Muscle of back (tissue), 11 donors: ENCODE data around the gene OTUB2. TPM values are rescaled to one million over a fixed set of nuclear protein-coding genes. Genes with fewer than 3 reads are reported as not detected.

ENCODE experiments used
- DNase-seq, 3 donors: peaks; one replicate each; pipeline versions ENCODE4 v3.0.0 to v3.0.0-alpha.2; 2013
- polyA plus RNA-seq, 10 donors: library from polyadenylated mRNA; unstranded; fragments of 120-200 nt; gene quantifications; one replicate each; pipeline ENCODE4 v1.2.1, GENCODE V29; 2013; ENCODE audit not compliant: insufficient read length in 10 of 10

Gene OTUB2
- polyA plus RNA-seq, 10 donors = 0.77 to 1.6 (median 1.0) TPM

DNA sequence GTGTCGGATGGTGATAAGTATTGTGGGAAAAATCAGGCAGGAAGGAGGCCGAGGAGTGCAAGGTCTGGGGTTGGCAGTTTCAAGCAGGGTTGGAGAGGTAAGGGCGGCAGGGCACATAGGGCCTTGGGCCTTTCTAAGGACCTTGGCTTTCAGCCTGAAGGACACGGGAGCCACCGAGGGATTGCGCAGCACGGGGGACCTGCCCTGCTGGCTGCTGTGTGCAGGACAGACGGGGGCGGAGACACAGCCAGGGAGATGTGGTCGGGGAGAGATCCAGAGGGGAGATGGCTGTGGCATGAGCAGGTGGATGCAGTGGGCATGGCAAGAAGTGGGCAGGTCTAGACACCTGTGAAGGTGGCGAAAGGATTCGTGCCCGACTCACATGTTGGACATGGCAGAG lies 14.7 kb downstream of the OTUB2 start:
- no peak for DNase-seq

DNA sequence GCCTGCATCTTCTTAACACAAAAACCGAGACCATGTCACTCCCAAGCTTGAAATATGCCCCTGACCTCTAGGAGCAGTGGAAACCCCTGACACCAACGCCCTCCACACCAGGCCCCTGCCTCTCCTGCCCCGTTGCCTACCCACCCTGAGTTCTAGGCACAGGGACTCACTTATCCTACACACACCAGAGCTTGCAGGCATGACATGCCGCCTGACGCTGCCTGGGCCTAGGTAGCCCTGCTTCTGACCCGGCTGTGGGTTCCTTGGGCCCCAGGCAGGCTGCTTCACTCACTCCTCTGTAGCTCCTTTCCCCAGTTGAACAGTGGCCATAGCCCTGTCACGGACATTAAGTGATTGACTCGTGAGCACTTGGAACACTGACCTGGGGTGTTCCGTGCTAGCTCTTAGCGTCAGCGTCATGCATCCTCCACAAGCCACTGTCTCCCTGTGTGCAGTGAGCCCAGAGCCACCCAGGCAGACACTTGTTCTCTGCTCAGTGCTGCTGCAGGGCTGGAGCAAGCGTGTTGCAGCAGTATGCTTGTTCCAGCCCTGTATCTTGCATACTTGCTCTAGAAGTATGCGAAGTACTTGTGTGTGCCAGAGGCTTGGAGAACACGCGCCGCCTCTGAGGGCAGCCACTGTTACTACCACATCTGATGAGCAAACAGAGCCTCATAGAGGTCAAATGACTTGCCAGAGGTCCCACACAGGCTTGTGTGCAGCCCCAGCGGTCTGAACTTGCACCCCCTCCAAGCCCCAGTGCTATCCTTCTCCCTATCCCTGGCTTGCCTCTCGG lies 15.6 kb downstream of the OTUB2 start:
- DNase-seq = peak in 2 of 3 donors; percentile 15 to 55

GRCh38 chr14:94042433-94043091 lies 16.4 kb downstream of the OTUB2 start:
- DNase-seq = peak in 1 of 3 donors; percentile 34

- no peak for DNase-seq
Observed at GRCh38 chr14:94043111-94043755, 17.1 kb downstream of the OTUB2 start.

DNA sequence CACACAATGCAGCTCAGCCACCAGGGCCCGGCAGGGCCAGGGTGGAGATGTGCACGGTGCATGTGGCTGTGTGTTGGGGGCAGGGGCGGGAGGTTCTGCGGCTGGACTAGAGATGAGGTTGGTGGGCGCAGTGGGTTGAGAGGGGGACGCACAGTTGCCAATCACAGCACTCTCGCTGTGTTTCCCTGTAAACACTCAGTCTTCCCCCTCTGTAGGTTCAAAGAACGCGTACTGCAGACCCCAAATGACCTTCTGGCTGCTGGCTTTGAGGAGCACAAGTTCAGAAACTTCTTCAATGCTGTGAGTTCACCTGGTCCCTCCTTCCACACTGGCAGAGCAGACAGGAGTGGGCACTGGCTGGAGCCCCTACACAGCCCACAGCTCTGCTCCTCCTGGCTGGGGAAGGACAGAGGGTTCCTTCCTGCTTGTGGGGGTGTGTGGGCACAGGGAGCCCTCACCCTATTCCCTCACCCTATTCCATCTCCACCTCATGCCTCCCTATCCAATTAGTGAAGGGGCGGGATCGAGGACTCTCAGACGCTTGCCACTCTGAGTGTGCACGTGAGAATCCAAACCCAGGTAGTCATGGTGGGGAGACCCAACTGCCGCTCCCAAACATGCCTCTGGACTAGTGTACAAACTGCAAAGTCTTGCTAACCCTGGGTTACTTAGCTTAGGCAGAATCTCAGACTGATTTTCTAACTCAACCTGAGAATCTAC lies 17.8 kb downstream of the OTUB2 start:
- no peak for DNase-seq

GRCh38 chr14:94044476-94045091 lies 18.4 kb downstream of the OTUB2 start:
- no peak for DNase-seq

DNA sequence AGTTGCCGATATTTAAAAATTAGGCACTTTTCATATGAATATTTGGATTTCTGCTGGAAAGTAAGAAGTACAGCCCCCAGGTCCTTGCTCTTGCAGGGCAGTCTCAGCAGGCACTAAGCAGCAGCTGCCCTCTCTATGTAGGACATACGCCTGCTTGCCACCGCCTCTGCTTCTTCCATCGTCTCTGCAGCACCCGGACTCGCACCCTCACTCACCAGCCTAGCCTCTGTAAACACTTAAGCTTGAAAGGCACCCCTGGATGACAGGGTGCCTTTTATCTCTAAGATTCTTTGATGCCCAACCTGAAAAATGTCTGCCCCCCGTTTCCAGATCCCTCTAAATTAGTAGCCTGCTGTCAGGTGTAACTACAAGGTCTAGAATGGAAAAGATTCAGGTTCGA lies 19.0 kb downstream of the OTUB2 start:
- no peak for DNase-seq

GRCh38 chr14:94045563-94046345 lies 19.6 kb downstream of the OTUB2 start:
- no peak for DNase-seq

DNA sequence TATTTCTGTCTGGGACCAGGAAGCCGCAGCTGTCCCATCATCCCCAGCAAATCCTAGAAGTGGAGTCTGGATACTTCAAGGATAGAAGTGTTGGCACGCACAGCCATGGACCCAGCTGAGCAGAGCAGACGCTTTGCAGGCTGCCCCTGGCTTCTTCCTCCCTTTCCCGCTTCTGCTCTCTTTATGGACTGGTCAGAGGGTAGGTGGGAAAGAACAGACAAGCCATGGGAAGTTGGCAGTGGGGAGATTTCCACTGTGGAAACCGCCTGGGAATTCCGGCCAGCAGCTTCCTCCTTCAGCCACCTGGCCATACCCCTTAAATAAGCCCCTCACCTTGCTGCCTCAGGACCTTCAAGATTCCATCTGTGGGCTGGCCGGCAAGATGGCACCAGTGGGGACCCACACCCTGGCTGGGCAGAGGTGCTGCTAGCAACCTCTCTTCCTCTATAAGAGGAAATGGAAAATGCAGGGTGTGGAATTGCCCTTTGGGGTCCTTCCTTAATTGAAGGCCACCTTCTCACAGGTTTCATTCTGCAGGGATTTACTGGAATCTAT lies 20.6 kb downstream of the OTUB2 start:
- no peak for DNase-seq

DNA sequence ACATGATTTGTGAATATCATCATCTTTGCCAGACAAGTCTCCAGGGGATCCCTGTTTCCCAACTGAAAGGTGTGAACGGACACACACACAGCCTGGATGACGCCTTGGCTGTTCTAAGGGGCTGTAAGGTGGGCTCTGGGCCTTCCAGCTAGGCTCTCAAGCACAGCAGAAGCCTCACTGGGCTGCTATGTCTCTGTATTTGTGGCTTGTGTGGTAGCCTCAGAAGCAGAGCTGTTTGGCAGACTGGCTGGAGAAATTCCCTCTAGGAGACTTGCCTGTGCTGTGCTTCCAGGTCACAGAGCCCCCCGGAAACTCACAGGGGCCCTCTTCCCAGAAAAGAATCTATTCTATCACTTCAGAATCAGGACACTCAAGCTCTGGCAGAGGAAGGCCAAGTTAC lies 21.4 kb downstream of the OTUB2 start:
- DNase-seq = no peak

- DNase-seq = no peak
Observed at GRCh38 chr14:94048691-94049624, 22.8 kb downstream of the OTUB2 start.

GRCh38 chr14:94049625-94050023 lies 23.5 kb downstream of the OTUB2 start:
- DNase-seq = no peak

- no peak for DNase-seq
Observed at GRCh38 chr14:94050231-94050880, 24.2 kb downstream of the OTUB2 start.

DNA sequence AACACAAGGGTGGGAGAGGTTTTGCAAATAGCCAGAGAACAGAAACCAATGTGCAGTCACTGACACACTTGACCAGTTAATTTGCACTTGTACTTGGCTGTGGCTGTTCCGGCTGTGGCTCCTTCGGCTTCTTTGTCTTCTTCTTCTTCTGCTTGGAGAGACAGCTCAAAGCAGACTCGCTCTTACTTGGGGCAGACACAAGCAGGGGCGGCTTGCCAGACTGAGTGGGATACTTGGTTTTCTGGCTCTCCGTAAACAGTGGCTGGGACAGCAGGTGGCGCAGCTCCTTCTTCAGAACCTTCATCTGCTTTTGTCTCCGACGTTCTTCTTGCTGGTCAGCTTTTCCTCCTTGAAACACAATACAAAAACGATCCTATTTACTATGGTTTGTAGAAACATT lies 25.0 kb downstream of the OTUB2 start:
- peak in 2 of 3 donors; percentile 41 to 68 for DNase-seq

DNA sequence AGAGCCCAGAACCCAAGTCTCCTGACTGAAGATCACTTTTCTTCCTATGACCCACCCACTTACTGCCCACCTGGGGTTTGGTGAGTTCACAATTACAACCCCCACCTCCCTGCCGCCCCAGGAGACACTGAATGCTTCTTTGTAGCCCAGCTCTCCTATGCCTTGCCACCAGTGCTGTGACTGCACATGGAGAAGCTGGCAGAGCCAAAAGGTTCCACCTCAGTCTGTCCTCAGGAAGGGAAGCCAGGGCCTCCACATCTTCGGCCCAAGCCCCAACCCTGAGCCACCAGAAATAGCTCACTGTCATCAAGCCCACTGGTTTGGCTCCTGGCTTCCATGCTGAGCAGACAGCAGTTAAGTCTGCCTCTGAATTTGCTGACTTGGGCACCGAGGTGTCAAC lies 25.6 kb downstream of the OTUB2 start:
- no peak for DNase-seq

DNA sequence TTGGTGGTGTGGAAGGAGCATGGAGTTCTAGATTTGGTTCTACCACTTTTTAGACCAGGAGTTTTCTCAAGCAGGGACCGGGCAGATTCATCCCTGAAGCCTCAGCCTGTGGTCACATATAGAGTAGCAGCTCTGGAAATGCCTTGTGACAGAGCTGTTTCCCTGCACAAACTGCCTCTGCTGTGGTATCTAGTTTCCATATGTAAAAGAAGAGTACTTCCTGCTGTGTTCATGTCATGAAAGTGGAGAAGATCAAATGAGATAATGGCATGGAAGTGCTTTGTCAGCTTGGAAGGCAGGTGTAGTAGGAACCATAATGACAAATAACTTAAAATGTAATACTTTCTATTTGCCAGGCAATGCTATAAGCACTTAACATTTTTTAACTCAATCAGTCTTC lies 26.1 kb downstream of the OTUB2 start:
- no peak for DNase-seq

DNA sequence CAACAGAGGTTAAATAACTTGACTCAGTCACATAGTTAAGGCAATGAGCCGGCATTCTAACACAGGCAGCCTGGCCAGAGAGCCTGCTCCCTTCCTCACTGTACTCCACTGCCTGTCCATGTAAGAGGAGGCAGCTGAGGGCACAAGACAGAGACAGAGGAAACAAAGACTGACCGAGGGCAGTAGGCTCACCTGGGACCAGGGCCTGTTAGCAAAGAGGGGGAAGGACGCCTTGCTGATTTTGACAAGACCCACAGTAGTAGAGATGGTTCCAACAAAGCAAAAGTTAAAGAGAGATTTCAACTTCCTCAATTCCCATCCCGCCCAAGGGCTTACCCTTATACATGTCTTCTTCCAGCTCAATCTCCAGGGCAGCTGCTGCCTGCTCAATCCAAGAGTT lies 26.5 kb downstream of the OTUB2 start:
- no peak for DNase-seq

GRCh38 chr14:94054401-94054800 lies 28.3 kb downstream of the OTUB2 start:
- no peak for DNase-seq

- DNase-seq = no peak
Observed at GRCh38 chr14:94054936-94055335, 28.8 kb downstream of the OTUB2 start.
